GM18499 (cell line): ENCODE results near the gene TM9SF3.

Experiments
- ATAC-seq: cut with Tn5 transposase; IDR thresholded peaks from one replicate; pipeline ENCODE4 v1.9.1; 2021; ENCODE audit warnings: moderate number of reproducible peaks; ENCODE audit not compliant: insufficient read depth, unreplicated experiment

The TM9SF3 gene

DNA sequence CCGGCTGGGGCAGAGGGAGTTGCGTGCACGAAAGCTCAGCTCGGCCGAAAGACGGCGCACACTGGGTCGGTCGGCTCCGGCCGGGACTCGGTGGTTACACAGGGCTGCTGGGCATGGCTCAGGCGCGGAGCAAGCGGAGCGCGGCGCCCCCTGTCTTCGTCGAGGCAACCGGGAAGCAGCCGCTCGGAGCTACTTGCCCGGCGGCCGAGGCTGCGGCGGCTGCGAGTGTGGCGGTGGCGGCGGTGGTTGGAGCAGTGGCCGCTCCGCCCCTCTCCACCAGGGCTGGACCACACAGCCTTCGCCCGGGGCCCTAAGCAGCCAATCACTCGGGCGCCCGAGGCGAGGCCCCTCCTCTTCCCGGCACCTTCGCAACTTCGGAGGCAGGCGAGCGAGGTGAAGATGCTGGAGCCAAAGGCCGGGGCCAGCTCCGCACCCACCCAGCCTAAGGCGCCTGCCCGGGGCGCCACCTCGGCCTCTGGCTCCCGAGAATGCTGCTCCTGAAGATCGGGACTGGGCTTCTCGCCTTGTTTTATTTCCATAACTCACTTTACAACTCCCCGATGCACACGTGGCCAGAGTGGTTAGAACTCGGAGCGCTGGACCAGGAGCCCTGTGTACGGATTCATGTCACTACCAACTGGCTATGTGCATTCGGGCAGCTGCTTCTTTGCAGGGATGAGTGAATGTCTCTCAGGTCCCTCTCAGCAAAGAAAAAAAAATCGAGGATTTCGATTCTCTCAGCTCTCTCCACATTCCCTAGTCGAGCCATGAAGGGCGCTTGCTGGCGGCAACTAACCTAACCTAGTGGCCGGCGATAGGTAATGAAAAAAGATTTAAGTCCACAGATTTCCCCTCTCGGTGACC lies 72.9 kb downstream of the TM9SF3 start, which contains the start of gene TLL2:
Gene TLL2, minus strand, starts transcription at position 229 of the 864 bp plus-strand sequence. CDS start 241 bp downstream, outside the sequence.
- peak; percentile 55 for ATAC-seq

DNA sequence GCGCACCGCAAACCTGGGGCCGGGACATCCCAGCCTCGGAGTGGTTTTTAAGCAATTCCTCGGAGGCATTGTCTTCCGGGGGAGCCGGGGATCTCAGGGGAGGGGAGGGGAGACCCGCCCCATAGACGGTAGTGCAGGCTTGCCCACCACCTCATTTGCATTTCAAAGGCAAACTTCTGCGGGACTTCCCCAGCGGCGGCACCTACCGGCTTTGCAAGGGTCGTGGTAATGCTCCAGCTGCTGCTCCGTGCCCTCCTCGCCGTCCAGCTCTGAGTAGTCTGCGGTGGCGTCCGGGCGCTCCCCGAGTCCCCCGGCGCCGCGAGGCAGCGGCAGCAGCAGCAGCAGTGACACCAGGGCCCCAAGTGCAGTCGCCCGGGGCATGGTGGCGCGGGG lies 73.5 kb downstream of the TM9SF3 start:
- peak; percentile 29 for ATAC-seq

DNA sequence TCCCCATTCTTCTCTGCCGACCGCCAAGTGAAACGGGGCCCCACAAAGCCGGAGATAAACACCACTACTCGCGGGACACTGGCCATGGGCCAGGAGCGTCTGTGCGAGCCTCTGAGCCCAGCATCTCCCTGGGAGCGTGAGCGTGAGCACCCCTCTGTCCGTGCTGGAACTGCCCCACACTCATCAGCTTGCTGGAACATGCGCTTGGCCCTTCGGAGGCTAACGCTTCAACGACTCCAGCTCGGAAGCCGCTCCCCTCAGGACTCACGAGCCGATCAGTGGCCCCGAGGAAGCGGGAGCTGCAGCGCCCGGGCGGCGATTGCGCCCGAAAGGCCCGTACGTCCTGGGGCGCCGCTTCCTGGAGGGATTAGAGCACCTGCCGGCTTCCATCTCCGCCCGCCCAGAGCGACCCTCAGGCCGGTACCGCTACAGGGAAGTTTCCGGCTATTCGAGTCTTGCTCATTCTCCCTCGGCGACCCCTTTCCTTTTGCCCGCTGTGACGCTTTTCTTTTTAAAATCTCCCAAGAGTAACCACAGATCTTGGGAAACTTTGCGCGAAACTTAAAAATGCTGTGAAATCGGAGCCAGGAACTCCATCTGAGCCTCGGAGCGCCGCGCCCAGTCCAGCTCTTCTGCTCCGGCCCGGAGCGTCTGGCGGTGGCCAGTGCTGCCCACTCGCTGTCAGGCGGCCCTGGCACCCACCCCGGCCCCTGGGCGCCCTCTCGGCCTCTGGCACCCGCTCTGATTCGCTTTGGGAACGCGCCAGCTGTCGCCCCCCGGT lies 74.1 kb downstream of the TM9SF3 start:
- no peak for ATAC-seq

DNA sequence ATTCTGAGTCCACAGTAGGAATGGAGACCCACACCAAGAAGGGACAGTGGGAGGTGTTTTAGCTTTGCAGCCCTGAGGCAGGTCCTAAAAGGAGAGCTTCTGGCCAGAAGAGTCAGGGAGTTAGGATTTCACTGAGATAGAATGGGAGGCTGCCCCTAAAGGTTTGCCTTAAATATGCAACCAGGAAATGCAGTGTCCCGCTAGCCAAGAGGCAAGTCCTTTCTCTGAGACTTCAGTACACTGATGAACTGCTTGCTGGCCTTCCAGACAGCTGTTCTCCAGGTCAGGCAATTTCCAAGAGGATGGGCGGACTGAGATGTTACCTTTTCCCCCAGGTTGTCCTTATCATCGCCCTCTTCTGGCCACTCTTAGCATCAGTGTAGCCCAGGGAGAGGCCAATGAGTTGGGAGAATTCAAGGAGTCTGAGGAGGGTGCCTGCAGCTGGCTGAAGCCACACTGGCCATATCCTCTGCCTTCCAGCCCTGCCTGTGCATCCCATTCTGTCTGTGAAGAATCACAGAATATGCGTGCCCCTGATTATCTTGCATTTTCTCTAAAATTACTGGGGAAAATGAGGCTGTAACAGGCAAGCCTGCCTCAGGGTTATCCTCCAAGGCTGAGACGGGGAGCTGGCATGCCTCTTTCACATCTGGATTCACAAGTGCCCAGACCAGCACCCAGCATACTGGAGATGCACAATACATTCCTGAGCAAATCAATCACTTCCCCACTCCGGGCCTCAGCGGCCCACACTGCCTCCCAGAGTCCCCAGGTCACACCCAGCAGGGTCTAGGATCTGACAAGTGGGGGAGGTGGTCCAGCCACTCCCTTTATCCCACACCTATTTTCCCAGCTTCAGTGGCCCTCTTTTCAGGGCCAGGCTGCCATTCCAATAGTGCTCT lies 75.5 kb downstream of the TM9SF3 start:
- no peak for ATAC-seq

DNA sequence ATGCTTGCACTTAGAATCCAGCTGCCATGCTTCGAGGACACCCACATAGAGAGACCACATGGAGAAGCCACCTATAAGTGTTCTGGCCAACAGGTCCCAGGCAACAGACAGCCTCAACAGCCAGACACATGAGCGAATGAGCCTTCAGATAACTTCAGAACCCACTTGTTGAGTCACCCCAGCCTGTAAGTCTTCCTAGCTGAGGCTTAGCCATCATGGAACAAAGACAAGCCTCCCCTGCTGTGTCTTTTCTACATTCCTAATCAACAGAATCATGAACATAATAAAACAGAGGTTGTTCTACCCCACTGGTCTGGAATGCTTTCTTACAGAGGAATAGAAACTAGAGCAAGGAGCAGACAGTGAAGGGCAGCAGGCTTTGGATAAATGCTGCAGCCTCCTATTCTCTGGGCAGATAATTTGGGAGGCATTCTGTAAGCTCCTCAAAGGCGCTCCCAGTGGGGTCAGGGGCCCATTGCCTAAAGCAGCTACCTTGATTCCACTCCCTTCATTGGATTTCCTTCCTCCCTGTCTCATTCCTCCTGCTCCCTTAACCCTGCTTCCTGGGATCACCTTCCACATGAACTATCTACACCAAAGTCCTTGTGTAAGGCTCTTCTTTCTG lies 77.7 kb downstream of the TM9SF3 start:
- ATAC-seq: no peak

DNA sequence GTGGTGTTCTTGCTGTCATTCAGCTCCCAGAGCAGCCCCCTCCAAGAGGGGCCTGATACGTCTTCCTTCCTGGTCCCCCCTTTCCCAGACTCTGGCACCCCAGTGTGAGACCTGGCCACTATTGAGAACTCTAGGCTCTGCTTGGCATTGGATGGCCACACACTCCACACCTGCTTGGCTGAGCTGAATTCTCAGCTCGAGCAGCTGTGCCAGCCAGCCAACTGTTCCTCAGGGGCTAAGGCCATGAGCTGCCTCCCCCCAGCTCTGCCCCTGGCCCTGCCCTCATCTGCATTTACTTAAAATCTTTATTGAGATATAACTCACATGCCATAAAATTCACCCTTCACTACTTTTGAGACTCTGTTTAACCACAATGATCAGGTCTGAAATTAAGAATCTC lies 79.8 kb downstream of the TM9SF3 start:
- no peak for ATAC-seq

DNA sequence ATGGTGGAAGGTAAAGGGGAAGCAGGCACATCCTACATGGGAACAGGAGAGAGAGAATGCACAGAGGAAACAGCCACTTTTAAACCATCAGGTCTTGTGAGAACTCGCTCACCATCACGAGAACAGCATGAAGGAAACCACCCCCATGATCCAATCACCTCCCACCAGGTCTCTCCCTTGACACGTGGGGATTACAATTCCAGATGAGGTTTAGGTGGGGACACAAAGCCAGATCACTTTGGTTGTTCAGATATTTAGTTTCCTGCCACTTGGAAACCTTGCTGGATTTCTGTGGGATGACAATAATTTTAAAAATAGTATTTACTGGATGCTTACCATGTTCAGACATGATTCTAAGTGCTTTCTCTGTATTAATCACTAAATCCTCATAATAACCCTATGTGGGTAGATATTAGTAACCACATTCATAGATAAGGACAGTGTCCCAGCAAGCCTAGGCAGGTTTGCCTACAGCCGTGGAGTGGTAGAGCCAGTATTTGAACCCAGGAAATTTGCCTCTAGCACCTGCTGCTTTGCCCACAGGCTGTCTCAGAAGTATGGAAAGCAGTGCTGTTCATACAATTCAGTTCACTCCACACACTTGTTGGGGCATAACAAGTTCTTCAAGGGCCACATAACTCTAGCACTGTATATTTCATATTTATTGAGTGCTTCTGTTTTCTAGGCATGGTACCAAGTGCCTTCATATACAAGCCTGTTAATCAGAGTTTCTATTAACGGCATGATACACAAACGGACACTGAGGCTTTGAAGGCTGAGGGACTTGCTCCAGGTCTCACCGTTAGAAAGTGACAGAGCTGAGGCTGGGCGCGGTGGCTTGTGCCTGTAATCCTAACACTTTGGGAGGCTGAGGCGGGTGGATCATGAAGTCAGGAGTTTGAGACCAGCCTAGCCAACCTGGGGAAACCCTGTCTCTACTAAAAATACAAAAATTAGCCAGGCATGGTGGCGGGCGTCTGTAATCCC lies 81.4 kb downstream of the TM9SF3 start:
- no peak for ATAC-seq

DNA sequence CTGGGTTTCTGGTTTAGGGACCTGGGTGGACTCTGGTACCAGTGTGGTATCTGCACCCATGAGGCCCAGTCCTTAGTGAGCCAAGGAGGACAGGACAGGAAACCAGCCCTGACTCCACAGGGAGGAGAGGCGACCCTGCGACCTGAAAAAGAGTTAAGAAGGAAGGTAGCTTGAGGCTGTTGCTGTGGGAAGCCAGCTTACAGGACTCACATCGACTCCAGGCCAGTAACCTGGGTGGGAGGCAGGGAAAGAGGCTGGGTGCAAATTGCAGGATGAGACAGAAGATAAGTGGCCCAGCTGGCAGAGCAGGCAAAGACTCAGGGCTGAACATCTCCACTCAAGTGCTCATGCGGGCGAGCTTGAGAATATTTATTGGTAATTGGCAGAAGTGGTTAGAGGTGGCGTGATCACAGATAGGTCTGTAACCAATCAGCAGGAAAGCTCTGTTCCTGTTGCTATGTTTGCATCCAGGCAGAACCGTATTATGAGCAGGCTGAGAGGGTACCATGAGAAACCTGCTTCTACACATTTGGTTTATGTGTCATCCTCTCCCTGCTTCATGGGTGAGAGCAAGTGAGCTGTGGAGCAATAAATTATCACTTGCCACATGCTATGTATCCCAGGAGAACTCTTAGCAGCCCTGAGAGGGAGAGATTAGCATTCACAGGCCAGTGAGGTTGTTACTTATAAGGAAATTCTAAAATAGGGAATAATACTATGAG lies 84.1 kb downstream of the TM9SF3 start:
- ATAC-seq: no peak

DNA sequence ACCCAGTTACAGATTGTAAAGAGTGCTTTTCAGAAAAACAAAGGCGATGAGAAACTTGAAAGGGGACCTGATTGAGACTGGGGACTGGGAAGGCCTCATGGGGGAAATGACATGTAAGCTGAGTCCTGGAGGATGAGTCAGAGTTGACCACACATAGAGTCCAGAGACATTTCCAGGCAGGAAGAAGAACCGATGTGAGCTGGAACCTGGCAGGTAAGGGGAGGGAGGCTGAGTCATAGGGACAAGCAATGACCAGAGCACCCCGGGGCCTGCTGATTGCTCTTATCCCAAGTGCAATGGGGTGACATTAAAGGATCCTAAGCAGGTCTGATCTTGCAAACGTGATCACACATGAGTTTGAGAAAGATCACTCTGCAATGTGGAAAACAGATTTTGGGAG lies 84.8 kb downstream of the TM9SF3 start:
- no peak for ATAC-seq

DNA sequence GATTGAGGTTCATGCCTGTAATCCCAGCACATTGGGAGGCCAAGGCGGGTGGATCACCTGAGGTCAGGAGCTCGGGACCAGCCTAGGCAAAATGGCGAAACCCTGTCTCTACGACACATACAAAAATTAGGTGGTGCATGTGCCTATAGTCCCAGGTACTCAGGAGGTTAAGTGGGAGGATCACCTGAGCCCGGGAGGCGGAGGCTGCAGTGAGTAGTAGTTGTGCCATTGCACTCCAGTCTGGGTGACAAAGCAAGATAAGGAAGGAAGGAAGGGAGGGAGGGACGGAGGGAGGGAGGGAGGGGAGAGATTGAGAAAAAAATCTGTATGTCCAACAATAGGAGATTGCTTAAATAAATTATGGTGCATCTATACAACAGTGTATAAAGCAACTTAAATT lies 86.3 kb downstream of the TM9SF3 start:
- no peak for ATAC-seq

DNA sequence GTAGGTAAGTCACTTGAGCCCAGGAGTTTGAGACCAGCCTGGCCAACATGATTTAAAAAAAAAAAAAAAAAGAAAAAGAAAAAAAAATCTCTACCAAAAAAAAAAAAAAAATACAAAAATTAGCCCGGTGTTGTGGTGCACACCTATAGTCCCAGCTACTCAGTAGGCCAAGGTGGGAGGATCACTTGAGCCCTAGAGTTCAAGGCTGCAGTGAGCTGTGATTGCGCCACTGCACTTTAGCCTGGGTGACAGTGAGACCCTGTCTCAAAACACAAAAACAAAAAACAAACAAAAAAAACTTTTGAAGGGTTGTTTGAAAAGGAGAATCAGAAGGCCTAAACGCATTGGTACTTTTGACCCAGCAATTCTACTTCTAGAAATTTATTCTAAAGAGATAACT lies 86.8 kb downstream of the TM9SF3 start:
- ATAC-seq: no peak

DNA sequence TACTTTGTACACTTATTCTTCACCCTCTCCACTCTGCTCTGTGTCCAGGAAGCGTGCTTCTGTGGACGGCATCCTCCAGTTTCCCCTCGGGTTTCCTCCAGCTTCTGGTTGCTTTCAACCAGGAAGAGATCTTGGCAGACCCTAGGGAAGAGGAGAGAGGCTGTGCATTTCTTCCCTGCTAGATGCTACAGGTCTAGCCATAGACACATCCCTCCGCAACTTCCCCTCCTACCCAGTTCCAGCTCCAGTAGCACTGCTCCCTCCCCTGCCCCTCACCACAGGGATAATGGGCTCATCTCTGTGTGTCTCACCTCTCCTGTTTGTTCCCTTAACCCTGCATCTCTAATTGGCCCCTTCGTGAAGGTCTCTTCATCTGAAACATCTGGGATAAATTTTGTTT lies 89.4 kb downstream of the TM9SF3 start:
- ATAC-seq: no peak

DNA sequence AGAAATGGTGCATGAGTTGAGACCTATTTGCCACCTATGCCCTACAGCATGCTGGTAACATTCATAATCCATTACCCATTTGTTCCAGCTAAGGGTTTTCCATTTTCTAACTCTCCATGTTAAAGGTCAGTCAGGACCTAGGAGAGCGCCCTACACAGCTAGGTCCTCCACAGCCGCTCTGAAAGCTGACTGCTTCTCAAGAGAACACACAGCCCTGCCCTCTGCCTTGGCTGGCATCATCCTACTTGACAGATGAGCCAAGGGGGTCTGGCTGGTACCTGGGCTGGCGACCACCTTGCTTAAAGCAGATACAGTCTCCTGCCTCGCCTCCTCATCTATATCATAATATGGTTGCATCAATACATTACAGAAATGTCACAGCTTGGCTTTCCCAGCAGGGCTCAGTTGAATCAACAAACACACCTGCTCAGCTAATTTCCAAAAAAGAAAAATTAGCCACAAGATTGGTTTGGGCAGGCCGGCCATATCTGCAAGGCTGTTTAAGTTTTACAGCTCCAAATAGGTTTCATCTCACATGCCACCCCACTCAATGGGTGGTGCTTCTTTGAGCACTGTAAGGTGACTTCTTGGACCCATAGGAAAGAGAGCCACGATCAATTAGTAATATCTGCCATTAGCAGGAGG lies 90.4 kb downstream of the TM9SF3 start:
- no peak for ATAC-seq

DNA sequence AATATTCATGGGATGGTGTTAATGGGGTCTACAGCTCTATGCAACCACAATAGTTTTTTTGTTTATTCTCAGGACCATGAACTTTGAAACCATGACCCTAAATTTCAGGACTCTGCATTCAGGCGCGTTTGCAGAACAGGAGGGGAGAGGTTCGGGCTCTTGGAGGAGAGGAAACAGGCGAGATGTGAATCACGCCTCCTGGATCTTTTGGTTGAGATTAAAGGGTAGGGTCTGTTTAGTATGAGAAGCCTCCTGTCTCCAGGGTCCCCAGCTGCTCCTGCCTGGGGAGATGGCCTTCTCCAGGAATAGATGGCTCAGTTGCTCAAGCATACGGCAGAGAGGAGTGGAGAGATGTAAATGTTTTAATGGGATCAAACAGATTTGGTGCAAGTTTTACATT lies 91.3 kb downstream of the TM9SF3 start:
- no peak for ATAC-seq

DNA sequence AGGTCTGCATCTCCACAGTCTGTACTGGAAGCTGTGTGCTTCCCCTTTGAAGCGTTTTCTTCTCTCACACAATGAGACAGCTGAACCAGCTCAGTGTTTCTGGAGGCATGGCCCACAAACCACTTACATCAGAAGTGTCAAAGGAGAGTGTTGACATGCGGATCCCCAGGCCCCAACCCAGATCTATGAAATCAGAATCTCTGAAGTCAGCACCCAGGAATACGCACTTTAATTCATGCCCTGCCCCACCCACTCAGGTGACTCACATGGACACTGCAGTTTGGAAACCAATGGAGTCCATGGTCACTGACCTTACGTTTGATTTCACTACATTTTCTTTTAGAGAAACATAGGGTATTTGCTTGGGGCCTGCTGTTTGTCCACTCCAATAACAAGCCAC lies 92.1 kb downstream of the TM9SF3 start:
- no peak for ATAC-seq

DNA sequence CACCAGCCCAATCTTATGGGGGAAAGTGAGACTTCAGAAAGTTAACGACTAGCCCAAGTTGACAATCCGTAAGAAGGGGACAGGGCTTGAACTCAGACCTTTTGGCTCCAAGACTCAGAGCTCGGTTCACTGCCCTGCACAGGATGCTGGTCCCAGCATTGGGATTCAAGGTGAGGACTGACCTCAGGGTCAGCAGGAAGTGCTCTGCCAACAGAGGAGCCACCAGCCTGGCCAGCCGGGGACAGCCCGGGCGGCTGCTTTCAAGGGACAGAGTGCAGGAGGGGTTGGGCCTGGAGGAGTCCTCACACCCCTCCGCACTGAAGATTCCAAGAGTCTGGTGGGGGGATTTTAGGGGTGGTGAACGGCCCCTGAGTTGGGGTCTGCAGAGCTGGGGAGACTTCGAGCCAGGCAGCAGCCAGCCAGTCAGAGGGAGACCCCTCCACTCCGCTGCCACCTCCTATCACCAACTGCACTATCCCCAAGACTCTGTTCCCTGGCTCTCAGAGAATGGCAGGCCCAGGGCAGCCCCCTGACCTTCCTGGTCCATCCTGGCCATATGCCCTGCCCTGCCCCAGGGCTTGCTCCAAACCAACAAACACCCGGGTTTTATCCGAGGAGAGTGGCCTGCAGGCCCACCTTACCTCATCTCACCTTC lies 92.8 kb downstream of the TM9SF3 start:
- no peak for ATAC-seq

DNA sequence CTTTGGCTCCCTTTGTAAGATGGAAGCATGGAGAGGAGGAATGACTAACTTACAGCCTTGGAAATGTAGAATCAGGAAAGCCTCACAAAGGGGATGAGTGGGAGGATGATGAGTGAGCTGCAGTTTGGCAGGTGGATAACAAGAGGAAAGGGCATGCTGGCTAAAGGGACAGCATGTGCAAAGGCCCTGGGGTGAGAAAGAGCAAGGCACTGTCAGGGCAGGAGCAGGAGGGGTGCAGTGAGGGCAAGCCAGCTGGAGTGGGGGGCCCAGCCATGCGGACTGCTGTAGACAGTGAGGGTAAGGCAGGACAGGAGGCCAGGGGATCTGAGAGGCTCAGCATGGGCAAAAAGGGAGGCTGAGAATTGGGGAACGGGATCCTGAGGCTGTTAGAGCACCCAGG lies 93.6 kb downstream of the TM9SF3 start:
- ATAC-seq: no peak
